Measurements from ENCODE around the gene POLR1E. TPM values are rescaled to one million over a fixed set of nuclear protein-coding genes. Genes with fewer than 3 reads are reported as not detected.

Gene POLR1E, protein sequence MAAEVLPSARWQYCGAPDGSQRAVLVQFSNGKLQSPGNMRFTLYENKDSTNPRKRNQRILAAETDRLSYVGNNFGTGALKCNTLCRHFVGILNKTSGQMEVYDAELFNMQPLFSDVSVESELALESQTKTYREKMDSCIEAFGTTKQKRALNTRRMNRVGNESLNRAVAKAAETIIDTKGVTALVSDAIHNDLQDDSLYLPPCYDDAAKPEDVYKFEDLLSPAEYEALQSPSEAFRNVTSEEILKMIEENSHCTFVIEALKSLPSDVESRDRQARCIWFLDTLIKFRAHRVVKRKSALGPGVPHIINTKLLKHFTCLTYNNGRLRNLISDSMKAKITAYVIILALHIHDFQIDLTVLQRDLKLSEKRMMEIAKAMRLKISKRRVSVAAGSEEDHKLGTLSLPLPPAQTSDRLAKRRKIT
- 10 to 100 TPM; 14.8 to 23.3 (median 18.5) TPM for total RNA-seq

DNA sequence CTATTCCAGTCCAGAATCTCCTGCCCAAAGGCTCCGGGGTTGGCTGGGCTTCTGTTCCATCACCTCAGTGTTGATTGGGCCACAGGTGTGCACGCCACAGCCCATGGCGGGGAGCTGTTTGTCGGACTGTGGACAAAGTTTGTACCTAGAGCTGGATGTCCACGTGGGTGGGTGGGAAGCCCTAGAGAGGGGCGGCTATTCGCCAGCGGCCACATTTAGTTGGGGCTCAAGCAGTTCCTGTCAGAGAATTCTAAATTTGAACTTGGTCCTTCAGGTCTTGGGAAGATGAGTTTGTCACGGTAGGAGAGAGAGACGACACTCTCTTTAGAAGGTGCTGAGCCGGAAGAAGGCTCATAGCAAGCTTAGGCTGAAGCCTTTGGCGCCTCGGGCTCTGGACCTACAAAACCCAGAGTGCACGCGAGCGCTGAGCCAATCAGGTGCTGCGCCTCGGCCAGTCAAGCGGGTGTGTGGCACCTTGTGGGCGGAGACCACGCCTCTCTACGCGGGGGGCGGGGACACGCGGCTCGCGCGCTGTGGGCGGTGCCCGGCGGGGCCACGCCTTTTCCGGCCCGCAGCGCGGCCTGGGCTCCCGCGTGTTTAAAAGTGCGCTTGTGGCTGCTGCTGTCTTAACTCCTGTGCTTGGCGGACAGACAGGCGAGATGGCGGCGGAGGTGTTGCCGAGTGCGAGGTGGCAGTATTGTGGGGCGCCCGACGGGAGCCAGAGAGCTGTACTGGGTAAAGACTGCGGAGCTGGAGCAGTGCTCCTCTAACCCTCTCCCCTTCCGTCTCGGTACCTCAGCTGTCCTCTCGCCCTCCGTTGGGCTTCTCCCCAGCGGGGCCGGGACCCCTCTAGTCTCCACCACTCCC lies at the start of gene POLR1E:
TSS of gene POLR1E (plus strand) at position 560 of the 867 bp plus-strand sequence. CDS start at position 660, 100 bp downstream.
- H3K27ac ChIP-seq = peak within 1 kb of the TSS in 2 of 3 donors; percentile 31 to 42
- H3K4me1 ChIP-seq = peaks cover 16 to 17% of the 10 kb centered on the region in 2 donors
- peak; percentile 97 for DNase-seq
- peaks cover 3 to 6% of the 10 kb centered on the region in 2 donors for H3K36me3 ChIP-seq
- H3K27me3 ChIP-seq = no peaks in the 10 kb centered on the region
- TF ChIP-seq POLR2A (IDR thresholded peaks at IDR 0.05) = peak in 1 of 2 donors; percentile 76
- TF ChIP-seq, protein P1, sequence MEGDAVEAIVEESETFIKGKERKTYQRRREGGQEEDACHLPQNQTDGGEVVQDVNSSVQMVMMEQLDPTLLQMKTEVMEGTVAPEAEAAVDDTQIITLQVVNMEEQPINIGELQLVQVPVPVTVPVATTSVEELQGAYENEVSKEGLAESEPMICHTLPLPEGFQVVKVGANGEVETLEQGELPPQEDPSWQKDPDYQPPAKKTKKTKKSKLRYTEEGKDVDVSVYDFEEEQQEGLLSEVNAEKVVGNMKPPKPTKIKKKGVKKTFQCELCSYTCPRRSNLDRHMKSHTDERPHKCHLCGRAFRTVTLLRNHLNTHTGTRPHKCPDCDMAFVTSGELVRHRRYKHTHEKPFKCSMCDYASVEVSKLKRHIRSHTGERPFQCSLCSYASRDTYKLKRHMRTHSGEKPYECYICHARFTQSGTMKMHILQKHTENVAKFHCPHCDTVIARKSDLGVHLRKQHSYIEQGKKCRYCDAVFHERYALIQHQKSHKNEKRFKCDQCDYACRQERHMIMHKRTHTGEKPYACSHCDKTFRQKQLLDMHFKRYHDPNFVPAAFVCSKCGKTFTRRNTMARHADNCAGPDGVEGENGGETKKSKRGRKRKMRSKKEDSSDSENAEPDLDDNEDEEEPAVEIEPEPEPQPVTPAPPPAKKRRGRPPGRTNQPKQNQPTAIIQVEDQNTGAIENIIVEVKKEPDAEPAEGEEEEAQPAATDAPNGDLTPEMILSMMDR (IDR thresholded peaks at IDR 0.05) = no peak
- intact Hi-C loops (cut with DNase I) = no loop called here
- peak within 1 kb of the TSS; percentile 27 to 53 (median 42) for H3K4me3 ChIP-seq (replicated peaks in 1 of 3)
- 9 to 16% methylated on average over 18 to 20 of the region's 56 CpGs for WGBS, 2 donors
- H3K9me3 ChIP-seq = no peaks in the 10 kb centered on the region

DNA sequence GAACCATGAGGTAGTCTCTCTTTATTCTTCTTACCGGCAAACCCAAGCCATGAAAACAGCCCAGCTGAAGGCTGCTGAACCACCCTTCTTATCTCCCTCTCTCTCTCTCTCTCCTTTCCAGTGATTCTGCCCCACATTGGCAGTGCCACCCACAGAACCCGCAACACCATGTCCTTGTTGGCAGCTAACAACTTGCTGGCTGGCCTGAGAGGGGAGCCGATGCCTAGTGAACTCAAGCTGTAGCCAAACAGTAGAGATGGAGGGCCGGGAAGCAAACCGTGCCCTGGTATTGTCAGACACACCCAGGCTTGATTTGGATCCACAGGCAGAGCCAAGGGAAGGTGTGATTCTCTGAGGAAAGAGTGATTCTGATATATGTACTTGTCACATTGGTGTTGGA lies 49.2 kb upstream of the POLR1E start:
- Histone ChIP-seq H3K27ac (no peak overlapping the region), H3K36me3 (peaks cover 46 to 47% of the 10 kb centered on the region in 2 donors), H3K4me3 (replicated peaks in 1 of 3) (no peak overlapping the region), H3K9me3 (no peaks in the 10 kb centered on the region), H3K4me1 (no peaks in the 10 kb centered on the region), H3K27me3 (no peaks in the 10 kb centered on the region)
- intact Hi-C loops (cut with DNase I) = no loop called here
- no peak for DNase-seq
- TF ChIP-seq, protein P1 (IDR thresholded peaks at IDR 0.05) = no peak
- no peak for TF ChIP-seq POLR2A (IDR thresholded peaks at IDR 0.05)
- WGBS, 2 donors = 89 to 97% methylated on average over 5 of the region's 5 CpGs

DNA sequence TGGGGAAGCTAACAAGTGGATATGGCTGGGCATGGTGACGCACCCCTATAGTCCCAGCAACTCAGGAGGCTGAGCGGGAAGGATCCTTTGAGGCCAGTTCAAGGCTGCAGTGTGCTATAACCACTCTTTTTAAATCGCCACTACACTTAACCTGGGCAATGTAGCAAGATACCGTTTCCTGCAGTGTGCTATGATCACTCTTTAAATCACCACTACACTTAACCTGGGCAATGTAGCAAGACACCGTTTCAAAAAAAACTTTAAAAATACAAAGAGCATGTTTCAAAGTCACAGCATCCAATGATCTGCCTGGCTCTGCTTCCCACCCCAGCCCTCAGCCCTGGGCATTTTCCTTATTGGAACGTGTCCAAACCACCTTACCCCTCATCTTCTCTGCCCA lies 48.7 kb upstream of the POLR1E start:
- intact Hi-C loops (cut with DNase I) = no loop called here

DNA sequence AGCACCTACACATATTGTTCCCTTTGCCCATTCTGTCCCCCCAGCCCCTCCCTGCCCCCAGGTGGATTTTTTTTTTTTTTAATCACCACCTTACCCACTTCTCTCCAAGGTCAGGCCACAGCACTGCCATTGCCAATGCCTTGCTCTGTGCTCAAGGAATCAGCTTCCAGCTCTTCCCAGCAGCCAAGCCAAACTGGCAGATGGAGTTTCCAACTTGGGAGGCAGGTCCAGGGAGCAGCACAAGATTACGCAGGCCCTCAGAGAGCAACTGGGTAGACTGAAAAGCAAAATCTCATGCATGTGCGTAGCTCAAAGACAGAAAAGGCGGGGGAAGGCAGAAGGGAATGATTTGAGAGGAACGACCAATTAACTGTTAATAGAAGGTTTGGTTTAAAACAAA lies 48.1 kb upstream of the POLR1E start:
- Histone ChIP-seq H3K27me3 (no peaks in the 10 kb centered on the region), H3K9me3 (no peaks in the 10 kb centered on the region), H3K4me1 (no peaks in the 10 kb centered on the region), H3K4me3 (replicated peaks in 1 of 3) (no peak overlapping the region), H3K36me3 (peaks cover 54 to 58% of the 10 kb centered on the region in 2 donors), H3K27ac (no peak overlapping the region)
- intact Hi-C loops (cut with DNase I) = no loop called here
- TF ChIP-seq POLR2A (IDR thresholded peaks at IDR 0.05) = no peak
- TF ChIP-seq, protein P1 (IDR thresholded peaks at IDR 0.05) = no peak
- 86 to 94% methylated on average over 4 of the region's 4 CpGs for WGBS, 2 donors
- no peak for DNase-seq

More for the DNA sequence above, 48.7 kb upstream of the POLR1E start:
- Histone ChIP-seq H3K27me3 (no peaks in the 10 kb centered on the region), H3K36me3 (peaks cover 50 to 52% of the 10 kb centered on the region in 2 donors), H3K27ac (no peak overlapping the region), H3K9me3 (no peaks in the 10 kb centered on the region), H3K4me1 (no peaks in the 10 kb centered on the region), H3K4me3 (replicated peaks in 1 of 3) (no peak overlapping the region)
- WGBS, 2 donors = 93 to 95% methylated on average over 6 of the region's 6 CpGs
- TF ChIP-seq POLR2A (IDR thresholded peaks at IDR 0.05) = no peak
- no peak for DNase-seq

DNA sequence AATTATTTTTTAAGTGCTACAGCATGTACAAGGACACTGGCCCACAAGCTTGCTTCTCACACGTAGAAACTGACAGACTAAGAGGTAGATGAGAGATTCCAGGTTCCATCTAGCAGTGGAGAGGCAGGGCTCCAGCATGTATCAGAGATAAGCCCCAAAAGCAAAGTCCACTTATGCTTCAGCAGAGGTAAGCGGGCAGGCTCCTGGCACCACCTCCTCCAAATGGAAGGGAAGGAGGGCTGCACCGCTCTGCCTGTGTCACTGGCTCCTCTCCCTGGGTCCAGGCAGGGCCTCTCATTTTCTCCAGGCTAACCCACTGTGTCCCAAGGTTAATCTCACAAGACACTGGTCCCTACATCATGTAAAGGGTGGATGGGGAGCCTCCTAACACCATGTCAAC lies 47.4 kb upstream of the POLR1E start:
- DNase-seq = no peak
- intact Hi-C loops (cut with DNase I) = no loop called here
- TF ChIP-seq POLR2A (IDR thresholded peaks at IDR 0.05) = no peak
- TF ChIP-seq, protein P1 (IDR thresholded peaks at IDR 0.05) = no peak
- H3K4me1 ChIP-seq = no peaks in the 10 kb centered on the region
- H3K27me3 ChIP-seq = no peaks in the 10 kb centered on the region
- peaks cover 54 to 58% of the 10 kb centered on the region in 2 donors for H3K36me3 ChIP-seq
- no peak overlapping the region for H3K4me3 ChIP-seq (replicated peaks in 1 of 3)
- no peaks in the 10 kb centered on the region for H3K9me3 ChIP-seq
- no peak overlapping the region for H3K27ac ChIP-seq
- 85 to 92% methylated on average over 3 of the region's 3 CpGs for WGBS, 2 donors
